ENCODE results near the gene GIGYF1. TPM values are rescaled to one million over a fixed set of nuclear protein-coding genes. Genes with fewer than 3 reads are reported as not detected.
A peak's percentile ranks its signal among the peaks of the same experiment; 100 is the strongest.

The GIGYF1 gene
- total and polyA plus RNA-seq, 2 of the 13 experiments (the other 11 are each of a cell fraction or from before 2014, with no cell fraction given), result 7.6 to 16.1 TPM

- TF ChIP-seq KDM3A (CRISPR knock-in tag; IDR thresholded peaks at IDR 0.05; ENCODE audit: low read depth), result no peak
- peak; percentile 67; the same call in 1 of the 2 replicates for TF ChIP-seq STAT6 (CRISPR knock-in tag; IDR thresholded peaks at IDR 0.05; ENCODE audit: borderline replicate concordance)
- TF ChIP-seq KDM5B (CRISPR knock-in tag; IDR thresholded peaks at IDR 0.05; ENCODE audit: borderline replicate concordance), result 0 out of 2 replicates have a peak, but pooled peaks have one; percentile 88
- peak; percentile 87 for TF ChIP-seq JARID2 (CRISPR knock-in tag; IDR thresholded peaks at IDR 0.05; ENCODE audit: insufficient replicate concordance)
- TF ChIP-seq TGIF2 (CRISPR knock-in tag; IDR thresholded peaks at IDR 0.05), result 0 out of 2 replicates have a peak, but pooled peaks have one; percentile 22
- peak; percentile 69; the same call in 1 of the 2 replicates for TF ChIP-seq ZBTB10 (CRISPR knock-in tag; IDR thresholded peaks at IDR 0.05; ENCODE audit: borderline replicate concordance)
- peak; percentile 86 for TF ChIP-seq ZSCAN29 (CRISPR knock-in tag; conservative IDR thresholded peaks at IDR 0.05)
- TF ChIP-seq SKI (IDR thresholded peaks at IDR 0.05; ENCODE audit: partially characterized antibody), result peak; percentile 24
- TF ChIP-seq ZBTB7B (CRISPR knock-in tag; IDR thresholded peaks at IDR 0.05), result peak; percentile 99
- no peak for TF ChIP-seq CREB1 (IDR thresholded peaks at IDR 0.05)
- TF ChIP-seq CREB1 (CRISPR knock-in tag; IDR thresholded peaks at IDR 0.05), result no peak
- TF ChIP-seq XRCC5 (optimal IDR thresholded peaks at IDR 0.05; ENCODE audit: low read length), result peak; percentile 3
- no peak for TF ChIP-seq NFYB (CRISPR knock-in tag; IDR thresholded peaks at IDR 0.05)
- TF ChIP-seq ZNF576 (CRISPR knock-in tag; IDR thresholded peaks at IDR 0.05), result peak; percentile 54; the same call in 1 of the 2 replicates
- TF ChIP-seq HNRNPL (IDR thresholded peaks at IDR 0.05; ENCODE audit: low read depth, low read length), result 0 out of 2 replicates have a peak, but pooled peaks have one; percentile 31
- TF ChIP-seq ZSCAN22 (CRISPR knock-in tag; IDR thresholded peaks at IDR 0.05), result peak; percentile 50; the same call in 1 of the 2 replicates
- 0 out of 2 replicates have a peak, but pooled peaks have one; percentile 43 for TF ChIP-seq ZNF646 (CRISPR knock-in tag; IDR thresholded peaks at IDR 0.05)
- peak; percentile 69; the same call in 1 of the 2 replicates for TF ChIP-seq SAFB2 (CRISPR knock-in tag; IDR thresholded peaks at IDR 0.05; ENCODE audit: borderline replicate concordance, low read depth)
Measured at GRCh38 chr7:100705320-100705752, 11.3 kb upstream of the GIGYF1 start (continued).

All from HepG2 (cell line).